COR-L47 (cell line): ENCODE measurements around the gene CAMSAP3.
A peak's percentile ranks its signal among the peaks of the same experiment; 100 is the strongest.
"Not testable (repeated sequence)": the region's sequence is repeated elsewhere in the genome, so short reads cannot be mapped to it uniquely, and the experiment has no call there.

Experiments used
- DNase-seq: peaks from one replicate; lab custom pipeline; 2025; lab: John Stamatoyannopoulos, UW

Gene CAMSAP3

DNA sequence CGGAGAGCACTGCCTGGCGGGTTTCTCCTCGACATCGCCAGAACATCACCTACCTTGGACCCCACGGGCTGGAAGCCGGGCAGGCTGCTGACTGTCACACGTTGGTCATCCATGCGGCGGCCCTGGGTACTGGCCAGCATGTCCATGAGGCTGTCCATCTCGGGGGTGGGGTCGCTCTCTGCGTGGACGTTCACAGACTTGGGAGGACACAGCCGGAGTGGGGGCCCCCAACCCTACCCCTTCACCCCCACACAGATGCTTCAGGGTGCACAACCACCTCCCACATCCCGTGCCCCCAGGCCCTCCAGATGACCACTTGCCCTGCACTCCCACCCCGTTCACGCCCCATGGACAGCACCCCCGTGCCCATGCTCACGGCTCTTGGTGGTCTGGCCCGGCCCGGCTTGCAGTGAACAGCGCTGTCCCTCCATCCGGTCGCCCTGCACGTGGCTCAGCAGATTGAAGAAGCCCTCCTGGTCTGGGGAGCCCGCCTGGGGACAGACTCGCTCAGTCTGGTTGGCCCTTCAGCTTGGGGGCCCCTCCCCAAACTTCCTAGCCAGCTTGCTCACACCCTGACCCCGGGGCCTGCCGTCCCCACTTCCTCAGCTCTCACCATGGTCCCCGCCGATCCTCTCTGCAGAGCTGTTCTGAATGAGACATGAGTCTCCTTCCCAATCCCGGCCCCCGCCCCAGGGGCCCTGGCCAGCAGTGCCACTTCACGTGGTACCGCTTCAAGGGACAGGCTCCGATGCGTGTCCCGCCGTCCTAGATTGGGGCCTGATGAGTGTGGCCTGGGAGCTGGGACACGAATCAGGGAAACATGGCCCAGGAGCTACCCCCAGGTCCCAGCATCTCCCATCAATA is 36.9 kb downstream of the CAMSAP3 start:
- no peak for DNase-seq

DNA sequence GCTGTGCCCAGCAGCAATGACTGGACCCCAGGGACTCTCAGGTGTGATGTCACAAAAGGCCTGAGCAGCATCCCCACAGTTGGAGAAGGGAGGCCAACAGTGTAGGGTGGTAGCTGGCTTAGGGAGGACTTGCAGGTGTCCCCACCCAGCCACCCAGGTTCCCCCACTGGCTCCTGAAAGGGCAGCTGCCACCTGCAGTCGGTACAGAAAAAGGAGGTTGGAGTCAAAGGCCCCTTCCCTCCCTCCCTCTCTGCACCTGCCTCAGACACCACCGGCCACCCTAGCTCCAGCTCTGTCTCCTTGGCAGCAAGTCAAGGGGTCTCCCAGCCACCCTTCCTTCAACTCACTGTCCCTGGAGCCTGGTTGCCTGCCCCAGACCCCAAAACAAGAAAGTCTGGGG is 38.0 kb downstream of the CAMSAP3 start, which contains the start of gene PCP2:
TSS of gene PCP2 (minus strand) at position 22 of the 400 bp plus-strand sequence. CDS start 262 bp downstream, outside the sequence.
- no peak for DNase-seq

DNA sequence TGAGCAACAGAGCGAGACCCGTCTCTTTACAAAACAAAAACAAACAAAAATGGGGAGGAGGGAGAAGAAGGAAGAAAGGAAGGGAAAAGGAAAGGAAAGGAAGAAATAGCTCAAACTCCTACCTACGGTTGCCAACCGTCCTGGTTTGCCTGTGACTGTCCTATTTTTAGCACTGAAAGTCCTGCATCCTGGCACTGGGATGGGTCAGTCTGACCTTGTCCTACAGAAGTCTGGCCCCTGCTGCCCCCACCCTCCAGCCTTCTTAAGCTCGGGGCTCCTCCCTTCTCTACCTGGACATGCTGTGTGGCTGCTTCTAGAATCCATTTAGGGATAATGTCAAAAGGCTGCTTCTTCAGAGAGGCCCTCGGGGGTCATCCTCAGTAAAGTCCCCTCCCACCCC is 40.0 kb downstream of the CAMSAP3 start:
- no peak for DNase-seq

DNA sequence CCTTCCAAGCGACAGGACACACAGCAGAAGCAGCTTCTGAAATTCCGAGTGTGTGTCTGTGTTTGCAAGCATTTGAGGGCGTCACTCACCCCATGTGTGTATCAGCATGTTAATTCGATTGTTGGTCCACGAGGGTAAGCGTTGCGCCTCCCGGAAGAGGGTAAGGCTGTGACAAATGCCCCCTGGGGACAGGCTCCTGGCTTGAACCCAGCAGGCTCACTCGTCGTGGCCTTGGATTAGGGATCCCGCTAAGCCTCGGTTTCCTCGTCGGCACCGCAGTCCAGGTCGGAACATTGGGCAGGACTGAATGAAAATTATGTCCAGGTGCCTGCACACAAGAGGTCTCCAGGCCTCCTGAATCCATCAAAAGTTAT is 40.6 kb downstream of the CAMSAP3 start:
- DNase-seq = no peak

DNA sequence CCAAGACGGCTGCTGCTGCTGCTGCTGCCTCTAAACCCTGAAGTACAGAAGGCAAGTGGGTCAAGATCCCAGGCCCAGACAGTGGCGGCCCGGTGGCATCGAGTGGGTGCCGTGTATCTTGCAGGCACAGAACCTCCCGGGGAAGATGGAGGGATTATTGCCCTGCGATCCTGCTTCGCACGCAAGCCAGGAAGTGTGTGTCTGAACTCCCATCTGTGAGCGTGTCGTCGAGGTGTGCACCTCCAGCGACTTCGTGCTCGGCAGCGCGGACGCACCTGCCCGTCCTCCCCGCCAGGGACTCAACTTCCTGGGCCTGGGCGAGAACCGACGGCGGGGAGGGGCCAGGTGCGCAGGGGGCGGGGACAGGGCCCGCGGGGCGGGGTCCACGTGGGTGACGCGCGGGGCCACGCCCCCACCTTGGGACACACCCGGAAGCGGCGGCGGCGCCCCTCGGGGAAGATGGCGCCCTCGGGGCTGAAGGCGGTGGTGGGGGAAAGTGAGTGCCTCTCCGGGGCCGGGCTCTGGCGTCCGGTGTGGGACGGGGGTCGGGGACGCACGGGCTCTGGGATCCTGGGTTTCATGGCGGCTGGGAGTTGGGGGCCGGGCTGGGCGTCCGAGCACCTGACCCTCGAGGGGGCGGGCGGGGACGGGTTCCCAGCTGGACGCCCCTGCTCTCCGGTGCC is 41.2 kb downstream of the CAMSAP3 start, which contains the start of gene STXBP2:
TSS of gene STXBP2 (plus strand) at position 420 of the 683 bp plus-strand sequence. CDS start at position 460, 40 bp downstream.
- peak; percentile 72 for DNase-seq

DNA sequence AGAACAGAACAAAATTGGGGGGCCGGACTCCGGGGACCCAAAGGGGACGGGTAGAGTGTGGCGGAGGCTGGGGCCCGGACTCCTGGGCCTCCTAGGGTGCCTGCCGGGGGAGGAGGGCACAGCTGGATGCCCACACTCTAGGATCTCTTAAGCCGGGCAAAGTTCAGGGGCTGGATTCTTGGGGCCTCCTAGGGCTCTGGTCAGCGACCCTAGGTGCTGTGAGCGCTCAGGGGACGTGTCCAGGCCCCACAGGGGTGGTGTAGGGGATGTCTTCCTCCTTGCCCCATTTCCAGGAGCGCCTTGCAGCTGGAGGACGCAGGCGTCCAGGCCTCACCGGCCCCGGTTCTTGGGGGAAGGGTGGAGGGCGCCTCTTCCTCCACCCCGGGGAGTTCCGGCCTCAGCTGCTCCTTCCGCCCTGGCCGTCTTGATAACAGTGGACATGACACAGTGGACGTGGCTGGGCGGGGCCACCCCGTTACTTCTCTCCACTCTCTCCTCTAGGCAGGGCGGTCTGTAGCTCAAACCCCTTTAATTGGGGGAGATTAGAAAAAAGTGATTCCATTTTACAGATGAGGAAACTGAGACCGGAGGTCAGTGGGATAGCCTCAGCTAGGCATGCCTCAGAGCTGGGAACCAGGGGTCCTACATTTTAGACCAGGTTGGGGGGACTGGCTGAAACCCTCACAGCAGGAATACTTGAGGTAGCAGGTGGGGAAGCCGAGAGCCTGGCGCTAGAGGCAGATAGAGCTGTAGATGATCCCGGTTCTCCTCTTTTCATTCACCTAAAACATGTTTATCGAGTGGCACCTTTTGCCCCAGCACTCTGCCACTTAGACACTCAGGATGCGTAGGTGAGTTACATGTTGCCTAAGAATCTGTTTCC is 42.0 kb downstream of the CAMSAP3 start:
- DNase-seq = no peak

DNA sequence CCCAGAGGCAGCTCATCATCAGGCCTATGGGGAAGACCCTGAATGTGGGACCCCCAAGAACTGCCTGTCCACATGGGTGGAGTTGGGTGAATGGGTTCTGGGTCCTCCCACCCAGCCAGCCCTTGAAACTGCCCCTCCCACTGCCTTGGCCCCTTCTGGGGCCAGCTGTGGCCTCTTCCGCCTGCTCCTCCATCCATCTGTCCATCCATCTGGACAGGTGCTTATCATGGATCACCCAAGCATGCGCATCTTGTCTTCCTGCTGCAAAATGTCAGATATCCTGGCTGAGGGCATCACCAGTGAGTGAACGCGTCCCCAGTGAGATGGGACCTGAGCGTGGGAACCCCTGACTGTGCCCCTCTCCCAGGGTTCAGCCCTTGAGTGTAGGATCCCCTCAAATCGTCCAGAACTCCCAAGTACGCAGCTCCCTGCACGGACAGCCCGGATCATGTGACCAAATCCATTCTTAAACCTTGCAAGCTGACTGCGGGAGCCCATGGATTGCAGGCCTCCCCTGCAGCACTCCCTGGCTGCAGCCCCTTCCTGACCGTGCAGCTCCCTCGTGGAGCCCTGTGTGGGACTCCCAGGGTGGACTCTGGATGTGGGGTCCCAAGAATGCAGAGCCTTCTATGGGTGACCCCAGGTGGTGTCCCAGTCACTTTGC is 43.3 kb downstream of the CAMSAP3 start:
- DNase-seq = no peak

DNA sequence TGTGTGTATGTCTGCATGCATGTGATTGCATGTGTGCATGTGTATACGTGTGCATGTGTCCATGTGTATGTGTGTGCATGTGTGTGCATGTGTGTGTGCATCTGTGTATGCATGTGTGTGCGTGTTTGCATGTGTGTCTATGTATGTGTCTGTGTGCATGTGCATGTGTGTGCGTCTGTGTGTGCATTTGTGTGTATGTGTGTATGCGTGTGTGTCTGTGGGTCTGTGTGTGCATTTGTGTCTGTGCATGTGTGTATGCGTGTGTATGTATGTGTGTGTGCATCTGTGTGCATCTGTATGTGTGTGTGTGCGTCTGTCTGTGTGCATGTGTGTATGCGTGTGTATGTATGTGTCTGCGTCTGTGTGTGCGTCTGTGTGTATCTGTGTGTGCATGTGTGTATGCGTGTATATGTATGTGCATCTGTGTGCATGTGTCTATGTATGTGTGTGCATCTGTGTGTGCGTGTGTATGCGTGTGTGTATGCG is 44.2 kb downstream of the CAMSAP3 start:
- no peak for DNase-seq

DNA sequence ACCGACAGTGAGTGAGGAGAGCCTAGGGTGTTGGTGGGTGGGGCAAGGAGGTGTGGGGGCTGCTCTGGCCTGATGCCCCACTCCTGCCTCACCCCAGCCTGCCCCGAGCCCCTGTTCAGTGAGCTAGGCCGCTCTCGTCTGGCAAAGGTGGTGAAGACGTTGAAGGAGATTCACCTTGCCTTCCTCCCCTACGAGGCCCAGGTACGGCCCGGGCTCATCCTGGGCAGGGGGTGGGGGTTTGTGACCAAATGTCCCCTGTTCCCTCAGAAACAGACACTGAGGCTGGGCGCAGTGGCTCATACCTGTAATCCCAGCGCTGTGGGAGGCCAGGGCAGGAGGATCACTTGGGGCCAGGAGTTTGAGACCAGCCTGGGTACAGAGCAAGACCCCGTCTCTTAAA is 45.1 kb downstream of the CAMSAP3 start:
- no peak for DNase-seq

DNA sequence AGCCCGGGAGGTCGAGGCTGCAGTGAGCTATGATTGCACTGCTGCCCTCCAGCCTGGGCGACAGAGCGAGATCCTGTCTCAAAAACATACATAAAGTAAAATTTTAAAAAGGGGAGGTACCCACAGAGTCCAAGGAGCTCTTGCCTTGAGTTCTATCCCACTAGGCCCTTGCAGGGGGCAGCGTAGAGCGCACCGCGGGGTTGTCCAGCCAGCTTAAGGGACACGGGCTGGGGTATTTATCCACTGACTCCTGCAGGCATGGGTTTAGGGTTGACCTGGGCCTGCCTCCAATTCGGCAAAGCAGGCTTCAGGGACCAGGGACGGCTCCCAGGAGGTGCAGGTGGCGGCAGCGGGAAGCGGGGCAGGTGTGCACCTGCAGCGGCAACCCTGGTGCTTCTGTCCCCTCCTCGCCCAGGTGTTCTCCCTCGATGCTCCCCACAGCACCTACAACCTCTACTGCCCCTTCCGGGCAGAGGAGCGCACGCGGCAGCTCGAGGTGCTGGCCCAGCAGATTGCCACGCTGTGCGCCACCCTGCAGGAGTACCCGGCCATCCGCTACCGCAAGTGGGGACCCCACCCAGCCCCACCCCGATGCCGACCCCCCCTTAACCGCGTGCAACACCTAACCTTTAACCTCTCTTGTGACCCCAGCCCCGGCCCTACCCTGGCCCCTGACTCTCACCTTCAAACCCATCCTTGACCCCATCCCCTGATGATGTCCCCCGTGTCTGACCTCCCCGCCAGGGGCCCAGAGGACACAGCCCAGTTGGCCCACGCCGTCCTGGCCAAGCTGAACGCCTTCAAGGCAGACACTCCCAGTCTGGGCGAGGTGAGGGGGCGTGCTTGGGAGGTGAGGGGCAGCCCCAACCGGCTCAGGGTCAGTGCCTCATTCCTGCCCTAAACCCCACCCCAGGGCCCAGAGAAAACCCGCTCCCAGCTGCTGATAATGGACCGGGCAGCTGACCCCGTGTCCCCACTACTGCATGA is 45.9 kb downstream of the CAMSAP3 start:
- DNase-seq = no peak

DNA sequence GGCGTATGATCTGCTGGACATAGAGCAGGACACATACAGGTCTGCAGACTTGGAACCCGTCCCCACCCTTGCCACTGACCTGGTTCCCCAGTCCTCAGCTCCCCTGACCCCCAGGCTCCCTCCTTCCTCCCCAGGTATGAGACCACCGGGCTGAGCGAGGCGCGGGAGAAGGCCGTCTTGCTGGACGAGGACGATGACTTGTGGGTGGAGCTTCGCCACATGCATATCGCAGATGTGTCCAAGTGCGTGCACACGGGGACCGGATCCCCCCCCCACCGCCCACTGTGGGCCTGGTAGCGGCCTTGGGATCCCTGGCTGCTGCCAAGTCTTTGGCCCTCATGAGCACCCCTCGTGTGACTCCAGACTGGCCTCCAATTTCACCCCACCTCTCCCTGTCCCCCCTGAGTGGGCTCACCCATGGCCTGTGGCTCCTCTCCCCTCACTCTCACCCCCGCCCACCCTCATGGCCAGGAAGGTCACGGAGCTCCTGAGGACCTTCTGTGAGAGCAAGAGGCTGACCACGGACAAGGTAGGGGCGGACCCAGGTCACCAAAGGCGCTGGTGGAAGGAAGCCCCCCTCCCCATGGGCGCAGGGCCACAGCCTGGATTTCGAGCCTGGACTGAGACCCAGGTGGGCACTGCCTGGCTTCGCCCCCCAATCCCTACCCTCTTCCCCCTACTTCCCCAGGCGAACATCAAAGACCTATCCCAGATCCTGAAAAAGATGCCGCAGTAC is 46.8 kb downstream of the CAMSAP3 start:
- no peak for DNase-seq

DNA sequence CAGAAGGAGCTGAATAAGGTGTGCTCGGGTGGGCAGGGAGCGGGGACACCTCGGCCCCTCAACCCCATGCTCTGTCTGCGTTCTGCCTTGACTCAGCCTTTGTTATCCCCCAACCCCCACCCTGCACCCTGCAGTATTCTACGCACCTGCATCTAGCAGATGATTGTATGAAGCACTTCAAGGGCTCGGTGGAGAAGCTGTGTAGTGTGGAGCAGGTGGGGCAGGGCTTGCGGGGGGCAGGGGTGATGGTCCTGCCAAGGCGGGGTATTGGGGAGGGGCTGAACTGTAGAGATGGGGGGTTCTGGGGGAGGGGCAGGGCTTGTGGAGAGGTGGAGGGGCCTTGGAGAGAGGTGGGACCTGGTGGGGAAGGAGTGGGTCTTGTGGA is 47.4 kb downstream of the CAMSAP3 start:
- DNase-seq = no peak

DNA sequence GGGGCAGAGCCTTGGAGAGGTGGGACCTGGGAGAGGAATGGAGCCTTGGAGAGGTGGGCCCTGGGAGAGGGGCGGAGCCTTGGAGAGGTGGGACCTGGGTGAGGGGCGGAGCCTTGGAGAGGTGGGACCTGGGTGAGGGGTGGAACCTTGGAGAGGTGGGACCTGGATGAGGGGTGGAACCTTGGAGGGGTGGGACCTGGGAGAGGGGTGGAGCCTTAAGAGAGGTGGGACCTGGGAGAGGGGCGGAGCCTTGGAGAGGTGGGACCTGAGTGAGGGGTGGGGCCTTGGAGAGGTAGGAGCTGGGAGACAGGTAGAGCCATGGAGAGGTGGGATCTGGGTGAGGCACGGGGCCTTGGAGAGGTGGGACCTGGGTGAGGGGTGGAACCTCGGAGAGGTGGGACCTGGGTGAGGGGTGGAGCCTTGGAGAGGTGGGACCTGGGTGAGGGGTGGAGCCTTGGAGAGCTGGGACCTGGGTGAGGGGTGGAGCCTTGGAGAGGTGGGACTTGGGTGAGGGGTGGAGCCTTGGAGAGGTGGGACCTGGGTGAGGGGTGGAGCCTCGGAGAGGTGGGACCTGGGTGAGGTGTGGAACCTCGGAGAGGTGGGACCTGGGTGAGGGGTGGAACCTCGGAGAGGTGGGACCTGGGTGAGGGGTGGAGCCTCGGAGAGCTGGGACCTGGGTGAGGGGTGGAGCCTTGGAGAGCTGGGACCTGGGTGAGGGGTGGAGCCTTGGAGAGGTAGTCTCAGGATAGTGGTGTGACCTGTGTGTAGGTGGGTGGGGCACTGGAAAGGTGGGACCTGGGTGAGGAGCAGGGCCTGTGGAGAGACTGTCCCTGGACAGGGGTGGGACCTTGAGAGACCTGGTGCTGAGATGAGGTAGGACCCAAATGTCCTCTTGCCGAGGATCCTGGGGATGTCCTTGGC is 48.2 kb downstream of the CAMSAP3 start:
- not testable (repeated sequence) for DNase-seq

DNA sequence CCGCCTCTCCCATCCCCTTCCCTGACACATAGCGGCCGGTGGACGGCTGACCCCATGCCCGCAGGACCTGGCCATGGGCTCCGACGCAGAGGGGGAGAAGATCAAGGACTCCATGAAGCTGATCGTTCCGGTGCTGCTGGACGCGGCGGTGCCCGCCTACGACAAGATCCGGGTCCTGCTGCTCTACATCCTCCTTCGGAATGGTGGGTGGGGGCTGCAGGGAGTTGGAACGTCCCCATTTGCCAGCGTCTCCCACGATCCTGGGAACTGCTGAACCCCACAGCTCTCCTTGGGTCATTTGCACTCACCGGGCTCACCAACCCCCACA is 48.9 kb downstream of the CAMSAP3 start:
- no peak for DNase-seq

DNA sequence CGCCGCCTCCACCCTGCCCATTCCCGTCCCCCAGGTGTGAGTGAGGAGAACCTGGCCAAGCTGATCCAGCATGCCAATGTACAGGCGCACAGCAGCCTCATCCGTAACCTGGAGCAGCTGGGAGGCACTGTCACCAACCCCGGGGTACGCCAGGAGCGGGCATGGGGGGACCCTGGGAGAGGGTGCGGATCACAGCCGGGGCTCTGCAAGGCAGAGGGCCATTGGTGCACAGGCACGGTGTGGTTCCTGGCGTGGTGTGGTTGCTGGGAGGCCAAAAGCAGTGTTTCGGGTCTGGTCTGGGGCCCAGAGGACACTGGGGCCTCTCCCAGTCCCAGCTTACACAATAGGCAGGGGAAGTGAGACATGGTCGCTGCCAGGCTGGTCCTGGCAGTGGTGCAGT is 49.5 kb downstream of the CAMSAP3 start:
- DNase-seq = no peak

DNA sequence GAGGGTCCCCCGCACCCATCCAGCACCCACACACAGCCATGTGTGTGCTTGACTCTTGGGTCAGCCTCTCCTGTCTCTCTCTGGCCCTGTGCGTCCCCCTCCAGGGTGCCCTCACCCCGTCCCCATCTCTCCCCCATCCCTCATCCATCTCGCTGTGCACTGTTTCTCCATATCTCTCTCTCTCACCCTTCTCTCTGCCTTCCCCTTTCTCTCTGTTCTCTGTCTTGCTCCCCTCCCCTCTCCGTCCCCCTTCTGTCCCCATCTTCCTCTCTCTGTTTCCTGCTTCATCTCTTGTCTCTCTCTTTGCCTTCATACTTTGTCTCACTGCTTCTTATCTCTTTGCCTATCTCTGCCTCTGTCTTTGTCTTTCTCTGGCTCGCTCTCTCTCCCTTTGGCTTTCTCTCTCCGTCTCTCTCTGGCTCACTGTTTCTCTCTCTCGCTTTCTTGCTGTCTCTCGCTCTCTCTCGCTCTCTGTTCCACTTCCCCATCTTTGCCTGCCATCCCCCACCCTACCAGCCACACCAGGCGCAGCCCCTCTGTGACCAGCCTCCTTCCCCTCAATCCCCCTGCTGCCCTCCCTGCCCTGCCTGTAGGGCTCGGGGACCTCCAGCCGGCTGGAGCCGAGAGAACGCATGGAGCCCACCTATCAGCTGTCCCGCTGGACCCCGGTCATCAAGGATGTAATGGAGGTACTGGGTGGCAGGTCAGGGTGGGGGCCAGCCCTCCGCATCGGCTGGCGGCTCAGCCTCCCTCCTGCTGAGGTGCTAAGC is 50.2 kb downstream of the CAMSAP3 start:
- no peak for DNase-seq

DNA sequence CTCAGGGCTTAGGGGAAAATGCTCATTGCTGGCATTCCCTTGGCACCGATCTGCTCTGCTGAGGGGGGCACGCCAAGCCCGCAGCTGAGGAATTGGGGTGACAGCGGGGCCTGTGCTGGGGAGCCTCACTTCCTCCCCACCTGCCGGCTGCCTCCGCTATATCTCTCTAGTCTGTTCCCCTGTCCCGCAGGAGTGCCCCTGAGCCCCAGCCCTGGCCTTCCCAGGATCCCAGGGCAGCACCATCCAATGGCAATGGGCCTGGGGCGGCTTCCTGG is 50.7 kb downstream of the CAMSAP3 start:
- DNase-seq = no peak

DNA sequence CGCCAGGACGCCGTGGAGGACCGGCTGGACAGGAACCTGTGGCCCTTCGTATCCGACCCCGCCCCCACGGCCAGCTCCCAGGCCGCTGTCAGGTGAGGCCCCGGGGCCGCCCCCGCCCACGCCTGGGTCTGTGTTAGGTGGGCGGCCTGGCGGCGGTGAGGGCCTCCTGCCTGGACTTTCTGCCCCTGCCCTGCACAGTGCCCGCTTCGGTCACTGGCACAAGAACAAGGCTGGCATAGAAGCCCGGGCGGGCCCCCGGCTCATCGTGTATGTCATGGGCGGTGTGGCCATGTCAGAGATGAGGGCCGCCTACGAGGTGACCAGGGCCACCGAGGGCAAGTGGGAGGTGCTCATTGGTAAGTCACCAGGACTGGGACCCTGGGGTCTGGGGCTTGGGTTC is 51.5 kb downstream of the CAMSAP3 start:
- DNase-seq = no peak
